Measurements from ENCODE around the gene ACSS3.
"Not testable (repeated sequence)": the region's sequence is repeated elsewhere in the genome, so short reads cannot be mapped to it uniquely, and the experiment has no call there.

ACSS3 gene

GRCh38 chr12:81209012-81209411, 131.1 kb downstream of the ACSS3 start:
- no peak overlapping the region for H3K4me3 ChIP-seq (ENCODE audit: control insufficient read depth, low read depth, low read length)
- TF ChIP-seq CTCF (conservative IDR thresholded peaks at IDR 0.05; ENCODE audit: control insufficient read depth, insufficient read depth, low read depth, low read length): no peak
- peak; percentile 42 for DNase-seq (ENCODE audit: low read depth)

- not testable (repeated sequence) for H3K4me3 ChIP-seq (ENCODE audit: control insufficient read depth, low read depth, low read length)
- peak; percentile 83 for DNase-seq (ENCODE audit: low read depth)
Measured at GRCh38 chr12:81209772-81210225, 131.9 kb downstream of the ACSS3 start.

GRCh38 chr12:81211306-81211705, 133.4 kb downstream of the ACSS3 start:
- DNase-seq (ENCODE audit: low read depth): no peak
- H3K4me3 ChIP-seq (ENCODE audit: control insufficient read depth, low read depth, low read length): no peak overlapping the region
- no peak for TF ChIP-seq CTCF (conservative IDR thresholded peaks at IDR 0.05; ENCODE audit: control insufficient read depth, insufficient read depth, low read depth, low read length)

GRCh38 chr12:81212996-81213696, 135.3 kb downstream of the ACSS3 start:
- H3K4me3 ChIP-seq (ENCODE audit: control insufficient read depth, low read depth, low read length): no peak overlapping the region
- TF ChIP-seq CTCF (conservative IDR thresholded peaks at IDR 0.05; ENCODE audit: control insufficient read depth, insufficient read depth, low read depth, low read length): no peak
- DNase-seq (ENCODE audit: low read depth): peak; percentile 10

- no peak overlapping the region for H3K4me3 ChIP-seq (ENCODE audit: control insufficient read depth, low read depth, low read length)
- no peak for TF ChIP-seq CTCF (conservative IDR thresholded peaks at IDR 0.05; ENCODE audit: control insufficient read depth, insufficient read depth, low read depth, low read length)
- DNase-seq (ENCODE audit: low read depth): no peak
Measured at GRCh38 chr12:81216739-81217138, 138.9 kb downstream of the ACSS3 start.

GRCh38 chr12:81221681-81222080, 143.8 kb downstream of the ACSS3 start:
- no peak overlapping the region for H3K4me3 ChIP-seq (ENCODE audit: control insufficient read depth, low read depth, low read length)
- DNase-seq (ENCODE audit: low read depth): peak; percentile 11
- no peak for TF ChIP-seq CTCF (conservative IDR thresholded peaks at IDR 0.05; ENCODE audit: control insufficient read depth, insufficient read depth, low read depth, low read length)

GRCh38 chr12:81222846-81223592, 145.1 kb downstream of the ACSS3 start:
- DNase-seq (ENCODE audit: low read depth): peak; percentile 36
- no peak overlapping the region for H3K4me3 ChIP-seq (ENCODE audit: control insufficient read depth, low read depth, low read length)
- TF ChIP-seq CTCF (conservative IDR thresholded peaks at IDR 0.05; ENCODE audit: control insufficient read depth, insufficient read depth, low read depth, low read length): no peak

Measured in fibroblast of mammary gland (primary cell).